Measurements from ENCODE around the gene ADCY5. TPM values are rescaled to one million over a fixed set of nuclear protein-coding genes. Genes with fewer than 3 reads are reported as not detected.

ADCY5 gene
- polyA plus RNA-seq, 2 of the 4 experiments (the other 2 are of a cell fraction) = 0.57 to 0.68 TPM

- ChIA-PET CTCF (interaction anchor here (4.2 to 12.9 kb wide), 2 partner anchors 11 to 153 kb away, joined by 19 to 189 read pairs; no protein-coding TSS in a partner anchor), POLR2A (no interaction called here)
- DNase-seq (ENCODE audit: low read depth in 1 of 2, low spot score in 1 of 2) (no peak), FAIRE-seq (no peak), ATAC-seq (no peak)
- no peaks in the 10 kb centered on the region for H3K9me3 ChIP-seq
- H3K4me3 ChIP-seq = no peak overlapping the region
- H3K4me2 ChIP-seq = no peak overlapping the region
- no peaks in the 10 kb centered on the region for H3K4me1 ChIP-seq
- no peak overlapping the region for H3K27ac ChIP-seq
- TF ChIP-seq ZNF302 (CRISPR knock-in tag; IDR thresholded peaks at IDR 0.05) (no peak), CBX2 (IDR thresholded peaks at IDR 0.05; ENCODE audit: borderline replicate concordance, low read depth) (no peak), NPAS2 (CRISPR knock-in tag; IDR thresholded peaks at IDR 0.05; ENCODE audit: borderline replicate concordance) (no peak), HES2 (IDR thresholded peaks at IDR 0.05) (no peak), FOSB (CRISPR knock-in tag; IDR thresholded peaks at IDR 0.05) (no peak), RNF2 (IDR thresholded peaks at IDR 0.05; ENCODE audit: borderline replicate concordance, low read depth) (no peak), RCOR1 (IDR thresholded peaks at IDR 0.05; ENCODE audit: low read depth, low read length) (no peak), NFE2L2 (conservative IDR thresholded peaks at IDR 0.05; ENCODE audit: low read length) (no peak), TFCP2L1 (CRISPR knock-in tag; IDR thresholded peaks at IDR 0.05) (no peak), POLR2A (IDR thresholded peaks at IDR 0.05; ENCODE audit: low read length) (no peak), TP53 (CRISPR knock-in tag; IDR thresholded peaks at IDR 0.05) (no peak), BHLHE40 (IDR thresholded peaks at IDR 0.05; ENCODE audit: low read depth, low read length) (no peak), EP300 (IDR thresholded peaks at IDR 0.05) (no peak), ZSCAN20 (CRISPR knock-in tag; IDR thresholded peaks at IDR 0.05) (no peak), PBX3 (IDR thresholded peaks at IDR 0.05) (no peak), MAFK (IDR thresholded peaks at IDR 0.05; ENCODE audit: partially characterized antibody) (no peak)
- TF ChIP-seq, protein P1, sequence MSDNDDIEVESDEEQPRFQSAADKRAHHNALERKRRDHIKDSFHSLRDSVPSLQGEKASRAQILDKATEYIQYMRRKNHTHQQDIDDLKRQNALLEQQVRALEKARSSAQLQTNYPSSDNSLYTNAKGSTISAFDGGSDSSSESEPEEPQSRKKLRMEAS (IDR thresholded peaks at IDR 0.05) = no peak
- TF ChIP-seq, protein P2, sequence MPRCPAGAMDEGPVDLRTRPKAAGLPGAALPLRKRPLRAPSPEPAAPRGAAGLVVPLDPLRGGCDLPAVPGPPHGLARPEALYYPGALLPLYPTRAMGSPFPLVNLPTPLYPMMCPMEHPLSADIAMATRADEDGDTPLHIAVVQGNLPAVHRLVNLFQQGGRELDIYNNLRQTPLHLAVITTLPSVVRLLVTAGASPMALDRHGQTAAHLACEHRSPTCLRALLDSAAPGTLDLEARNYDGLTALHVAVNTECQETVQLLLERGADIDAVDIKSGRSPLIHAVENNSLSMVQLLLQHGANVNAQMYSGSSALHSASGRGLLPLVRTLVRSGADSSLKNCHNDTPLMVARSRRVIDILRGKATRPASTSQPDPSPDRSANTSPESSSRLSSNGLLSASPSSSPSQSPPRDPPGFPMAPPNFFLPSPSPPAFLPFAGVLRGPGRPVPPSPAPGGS (IDR thresholded peaks at IDR 0.05) = no peak
- TF ChIP-seq, protein P3, sequence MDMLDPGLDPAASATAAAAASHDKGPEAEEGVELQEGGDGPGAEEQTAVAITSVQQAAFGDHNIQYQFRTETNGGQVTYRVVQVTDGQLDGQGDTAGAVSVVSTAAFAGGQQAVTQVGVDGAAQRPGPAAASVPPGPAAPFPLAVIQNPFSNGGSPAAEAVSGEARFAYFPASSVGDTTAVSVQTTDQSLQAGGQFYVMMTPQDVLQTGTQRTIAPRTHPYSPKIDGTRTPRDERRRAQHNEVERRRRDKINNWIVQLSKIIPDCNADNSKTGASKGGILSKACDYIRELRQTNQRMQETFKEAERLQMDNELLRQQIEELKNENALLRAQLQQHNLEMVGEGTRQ (IDR thresholded peaks at IDR 0.05) = no peak
- WGBS (ENCODE audit: missing lambda C conversion rate) = 82% methylated on average over 10 of the region's 10 CpGs
These were observed 31.0 kb upstream of the ADCY5 start for GRCh38 chr3:123479891-123480290.

DNA sequence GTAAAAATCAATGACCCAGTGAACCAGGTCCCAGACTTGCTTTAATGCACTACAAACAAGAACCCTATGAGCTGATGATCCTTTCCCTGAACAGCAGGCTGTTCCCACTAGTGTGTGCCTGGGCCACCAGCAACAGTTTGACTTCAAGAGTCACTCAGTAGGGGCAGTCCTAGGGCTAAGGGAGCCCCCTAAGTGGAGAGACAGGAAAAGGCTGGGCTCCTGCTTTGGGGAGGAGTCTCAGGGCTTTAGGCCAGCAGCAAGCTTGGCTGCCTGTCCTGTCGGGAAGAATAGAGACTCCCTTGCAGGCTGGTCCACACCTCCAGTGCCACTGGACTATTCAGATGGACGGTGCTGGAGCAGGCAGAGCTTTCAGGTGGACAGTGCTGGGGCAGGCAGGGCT, 29.4 kb upstream of the ADCY5 start:
- ChIA-PET CTCF (interaction anchor here (1.0 to 2.0 kb wide), 3 partner anchors 11 to 149 kb away, joined by 3 to 7 read pairs (median 5); no protein-coding TSS in a partner anchor), POLR2A (no interaction called here)
- H3K27ac ChIP-seq = no peak overlapping the region
- no peaks in the 10 kb centered on the region for H3K4me1 ChIP-seq
- 25% methylated on average over 2 of the region's 2 CpGs for WGBS (ENCODE audit: missing lambda C conversion rate)
- DNase-seq (ENCODE audit: low read depth in 1 of 2, low spot score in 1 of 2) = no peak
- no peak for ATAC-seq
- H3K4me2 ChIP-seq = no peak overlapping the region
- H3K4me3 ChIP-seq = no peak overlapping the region
- no peaks in the 10 kb centered on the region for H3K9me3 ChIP-seq
- no peak for FAIRE-seq
- TF ChIP-seq BHLHE40 (IDR thresholded peaks at IDR 0.05; ENCODE audit: low read depth, low read length) = no peak
- TF ChIP-seq, protein P1 (IDR thresholded peaks at IDR 0.05) = no peak
- no peak for TF ChIP-seq SMC3 (IDR thresholded peaks at IDR 0.05)

Measured in A549 (cell line).